GM23338 (cell line): ENCODE data around the gene HK2. TPM values are rescaled to one million over a fixed set of nuclear protein-coding genes. Genes with fewer than 3 reads are reported as not detected.

Experiments
- ATAC-seq: fragments of 200-7000 bp; cut with Tn5 transposase; 3 replicates; pipeline ENCODE4 v1.9.1; 2020
- DNase-seq: peaks from one replicate; pipeline ENCODE4 v3.0.0-alpha.2; 2015; ENCODE audit warnings: low spot score
- H2AFZ ChIP-seq: fragments of 200-600 bp; sonication (generic); 2 replicates; pipeline ENCODE4 v1.8.0; 2016; ENCODE audit warnings: antibody characterized with exemption, mild to moderate bottlenecking, moderate library complexity
- H3F3A ChIP-seq: fragments of 200-600 bp; sonication (generic); replicated peaks from 2 replicates; pipeline ENCODE4 v1.8.0; 2017; ENCODE audit warnings: antibody characterized with exemption, mixed run types, low read depth
- H3K27ac ChIP-seq: fragments of 200-600 bp; sonication (generic); 2 replicates; pipeline ENCODE4 v1.6.1; 2016; ENCODE audit warnings: low read depth
- H3K27me3 ChIP-seq: fragments of 200-600 bp; sonication (generic); 2 replicates; pipeline ENCODE4 v1.8.0; 2016; ENCODE audit warnings: mild to moderate bottlenecking, mixed run types, moderate library complexity; ENCODE audit not compliant: insufficient read depth
- H3K36me3 ChIP-seq: fragments of 200-600 bp; sonication (generic); 2 replicates; pipeline ENCODE4 v1.8.0; 2016; ENCODE audit warnings: mild to moderate bottlenecking; ENCODE audit not compliant: insufficient read depth
- H3K4me1 ChIP-seq: fragments of 200-600 bp; sonication (generic); 2 replicates; pipeline ENCODE4 v1.8.0; 2016; ENCODE audit warnings: mild to moderate bottlenecking, moderate library complexity; ENCODE audit not compliant: insufficient read depth
- H3K4me2 ChIP-seq: fragments of 200-600 bp; sonication (generic); 2 replicates; pipeline ENCODE4 v1.7.1; 2017; ENCODE audit warnings: mixed run types
- H3K4me3 ChIP-seq: fragments of 200-600 bp; sonication (generic); 2 replicates; pipeline ENCODE4 v1.6.1; 2016; ENCODE audit warnings: mixed run types
- H3K79me2 ChIP-seq: fragments of 200-600 bp; sonication (generic); replicated peaks from 2 replicates; pipeline ENCODE4 v1.8.0; 2017; ENCODE audit warnings: mild to moderate bottlenecking; ENCODE audit not compliant: insufficient read depth
- H3K9me2 ChIP-seq: fragments of 200-600 bp; sonication (generic); 2 replicates; pipeline ENCODE4 v1.8.0; 2017; ENCODE audit not compliant: insufficient read depth
- H4K20me1 ChIP-seq: fragments of 200-600 bp; sonication (generic); replicated peaks from 2 replicates; pipeline ENCODE4 v1.8.0; 2017; ENCODE audit warnings: mild to moderate bottlenecking; ENCODE audit not compliant: insufficient read depth
- H3K27ac Mint-ChIP-seq: 2 replicates; pipeline ENCODE4 v1.8.0; 2020; ENCODE audit warnings: inconsistent platforms, mild to moderate bottlenecking, moderate library complexity, mixed read lengths
- H3K27me3 Mint-ChIP-seq: 3 replicates; pipeline ENCODE4 v1.8.0; 2022; ENCODE audit warnings: low read depth, mild to moderate bottlenecking, moderate library complexity, mixed read lengths, inconsistent platforms; ENCODE audit not compliant: insufficient read depth, poor library complexity
- H3K36me3 Mint-ChIP-seq: 3 replicates; pipeline ENCODE4 v1.8.0; 2021; ENCODE audit warnings: low read depth, mild to moderate bottlenecking, inconsistent platforms, moderate library complexity, mixed read lengths
- H3K4me1 Mint-ChIP-seq: 3 replicates; pipeline ENCODE4 v1.8.0; 2020; ENCODE audit warnings: mild to moderate bottlenecking, inconsistent platforms, mixed read lengths
- H3K4me3 Mint-ChIP-seq: 3 replicates; pipeline ENCODE4 v1.8.0; 2021; ENCODE audit warnings: moderate library complexity, mild to moderate bottlenecking, inconsistent platforms, mixed read lengths
- H3K9me3 Mint-ChIP-seq: 3 replicates; pipeline ENCODE4 v1.8.0; 2020; ENCODE audit warnings: moderate library complexity, mild to moderate bottlenecking, inconsistent platforms, mixed read lengths
- CREB1 ChIP-seq: fragments of 250-450 bp; sonication (Bioruptor Pico); IDR thresholded peaks from 2 replicates; pipeline ENCODE4 v1.5.0; 2020; ENCODE audit warnings: low read depth, mild to moderate bottlenecking, moderate library complexity
- CTCF ChIP-seq, 2 experiments: fragments of 200-600 bp in 1 of 2; sonication (generic) in 1 of 2; conservative IDR thresholded peaks; 2 replicates each; pipeline versions ENCODE4 v1.5.1 to v1.6.1; 2016 to 2017; ENCODE audit warnings: antibody characterized with exemption in 2 of 2, low read depth in 2 of 2, mild to moderate bottlenecking in 2 of 2, moderate library complexity in 1 of 2
- JUNB ChIP-seq: IDR thresholded peaks from one replicate; pipeline ENCODE4 v1.6.1; 2016; ENCODE audit warnings: antibody characterized with exemption; ENCODE audit not compliant: unreplicated experiment
- NANOG ChIP-seq: IDR thresholded peaks from 2 replicates; pipeline ENCODE4 v1.6.1; 2016; ENCODE audit warnings: antibody characterized with exemption, borderline replicate concordance
- ZNF462 ChIP-seq: fragments of 250-450 bp; sonication (Bioruptor Pico); IDR thresholded peaks from 2 replicates; pipeline ENCODE4 v1.5.0; 2020; ENCODE audit warnings: mild to moderate bottlenecking, moderate library complexity
- polyA plus RNA-seq: library from polyadenylated mRNA; unstranded; fragments of >200 nt; fragmentation: Nextera tagmentation; extraction: Ambion mirVana; gene quantifications from 2 replicates; pipeline ENCODE4 v1.2.1, GENCODE V29; 2016
- total RNA-seq: library from RNA; depleted of rRNA; stranded (reverse); fragments of >200 nt; shearing (Covaris generic); gene quantifications from 2 replicates; pipeline ENCODE4 v1.2.3, GENCODE V29; 2014
- TF ChIP-seq, protein P1 (sequence below): IDR thresholded peaks from 2 replicates; pipeline ENCODE4 v1.6.1; 2016; ENCODE audit warnings: antibody characterized with exemption
- TF ChIP-seq, protein P2 (sequence below): IDR thresholded peaks from one replicate; pipeline ENCODE4 v1.6.1; 2018; ENCODE audit warnings: antibody characterized with exemption; ENCODE audit not compliant: unreplicated experiment

Gene HK2
- total and polyA plus RNA-seq, 2 experiments from 2014 or later = 23.2 to 54.7 TPM

- TF ChIP-seq CTCF (conservative IDR thresholded peaks at IDR 0.05; ENCODE audit: low read depth in 2 of 2) (no peak), CREB1 (CRISPR knock-in tag) (no peak), NANOG (no peak)
- TF ChIP-seq, protein P1, sequence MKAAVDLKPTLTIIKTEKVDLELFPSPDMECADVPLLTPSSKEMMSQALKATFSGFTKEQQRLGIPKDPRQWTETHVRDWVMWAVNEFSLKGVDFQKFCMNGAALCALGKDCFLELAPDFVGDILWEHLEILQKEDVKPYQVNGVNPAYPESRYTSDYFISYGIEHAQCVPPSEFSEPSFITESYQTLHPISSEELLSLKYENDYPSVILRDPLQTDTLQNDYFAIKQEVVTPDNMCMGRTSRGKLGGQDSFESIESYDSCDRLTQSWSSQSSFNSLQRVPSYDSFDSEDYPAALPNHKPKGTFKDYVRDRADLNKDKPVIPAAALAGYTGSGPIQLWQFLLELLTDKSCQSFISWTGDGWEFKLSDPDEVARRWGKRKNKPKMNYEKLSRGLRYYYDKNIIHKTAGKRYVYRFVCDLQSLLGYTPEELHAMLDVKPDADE = no peak
- TF ChIP-seq, protein P2, sequence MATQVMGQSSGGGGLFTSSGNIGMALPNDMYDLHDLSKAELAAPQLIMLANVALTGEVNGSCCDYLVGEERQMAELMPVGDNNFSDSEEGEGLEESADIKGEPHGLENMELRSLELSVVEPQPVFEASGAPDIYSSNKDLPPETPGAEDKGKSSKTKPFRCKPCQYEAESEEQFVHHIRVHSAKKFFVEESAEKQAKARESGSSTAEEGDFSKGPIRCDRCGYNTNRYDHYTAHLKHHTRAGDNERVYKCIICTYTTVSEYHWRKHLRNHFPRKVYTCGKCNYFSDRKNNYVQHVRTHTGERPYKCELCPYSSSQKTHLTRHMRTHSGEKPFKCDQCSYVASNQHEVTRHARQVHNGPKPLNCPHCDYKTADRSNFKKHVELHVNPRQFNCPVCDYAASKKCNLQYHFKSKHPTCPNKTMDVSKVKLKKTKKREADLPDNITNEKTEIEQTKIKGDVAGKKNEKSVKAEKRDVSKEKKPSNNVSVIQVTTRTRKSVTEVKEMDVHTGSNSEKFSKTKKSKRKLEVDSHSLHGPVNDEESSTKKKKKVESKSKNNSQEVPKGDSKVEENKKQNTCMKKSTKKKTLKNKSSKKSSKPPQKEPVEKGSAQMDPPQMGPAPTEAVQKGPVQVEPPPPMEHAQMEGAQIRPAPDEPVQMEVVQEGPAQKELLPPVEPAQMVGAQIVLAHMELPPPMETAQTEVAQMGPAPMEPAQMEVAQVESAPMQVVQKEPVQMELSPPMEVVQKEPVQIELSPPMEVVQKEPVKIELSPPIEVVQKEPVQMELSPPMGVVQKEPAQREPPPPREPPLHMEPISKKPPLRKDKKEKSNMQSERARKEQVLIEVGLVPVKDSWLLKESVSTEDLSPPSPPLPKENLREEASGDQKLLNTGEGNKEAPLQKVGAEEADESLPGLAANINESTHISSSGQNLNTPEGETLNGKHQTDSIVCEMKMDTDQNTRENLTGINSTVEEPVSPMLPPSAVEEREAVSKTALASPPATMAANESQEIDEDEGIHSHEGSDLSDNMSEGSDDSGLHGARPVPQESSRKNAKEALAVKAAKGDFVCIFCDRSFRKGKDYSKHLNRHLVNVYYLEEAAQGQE = no peak
Measured at GRCh38 chr2:74881626-74882298, 47.8 kb downstream of the HK2 start (continued).

GRCh38 chr2:74882299-74882687, 48.4 kb downstream of the HK2 start:
- no peak overlapping the region for H3K4me3 Mint-ChIP-seq
- ATAC-seq (no peak), DNase-seq (no peak)
- peaks cover 1% of the 10 kb centered on the region for H3K27me3 Mint-ChIP-seq
- Histone ChIP-seq H3K4me2 (no peak overlapping the region), H3K27ac (no peak overlapping the region), H3F3A (no peaks in the 10 kb centered on the region), H2AFZ (no peak overlapping the region), H3K36me3 (peaks cover 64% of the 10 kb centered on the region), H3K4me3 (no peak overlapping the region), H3K27me3 (no peaks in the 10 kb centered on the region), H3K4me1 (no peaks in the 10 kb centered on the region), H3K79me2 (no peaks in the 10 kb centered on the region), H3K9me2 (no peaks in the 10 kb centered on the region), H4K20me1 (peaks cover 5% of the 10 kb centered on the region; the same call in 1 of the 2 replicates)
- no peak overlapping the region for H3K27ac Mint-ChIP-seq
- H3K4me1 Mint-ChIP-seq = no peaks in the 10 kb centered on the region
- no peaks in the 10 kb centered on the region for H3K9me3 Mint-ChIP-seq
- peaks cover 96% of the 10 kb centered on the region for H3K36me3 Mint-ChIP-seq
- no peak for TF ChIP-seq JUNB
- TF ChIP-seq, protein P1 = no peak
- no peak for TF ChIP-seq CTCF (conservative IDR thresholded peaks at IDR 0.05; ENCODE audit: low read depth in 2 of 2)
- TF ChIP-seq ZNF462 (CRISPR knock-in tag) = no peak
